ENCODE results near the gene NOP53. TPM values are rescaled to one million over a fixed set of nuclear protein-coding genes. Genes with fewer than 3 reads are reported as not detected.
A peak's percentile ranks its signal among the peaks of the same experiment; 100 is the strongest.

Gene NOP53
- total and polyA plus RNA-seq, 2 experiments from 2014 or later = 167 to 192 TPM

DNA sequence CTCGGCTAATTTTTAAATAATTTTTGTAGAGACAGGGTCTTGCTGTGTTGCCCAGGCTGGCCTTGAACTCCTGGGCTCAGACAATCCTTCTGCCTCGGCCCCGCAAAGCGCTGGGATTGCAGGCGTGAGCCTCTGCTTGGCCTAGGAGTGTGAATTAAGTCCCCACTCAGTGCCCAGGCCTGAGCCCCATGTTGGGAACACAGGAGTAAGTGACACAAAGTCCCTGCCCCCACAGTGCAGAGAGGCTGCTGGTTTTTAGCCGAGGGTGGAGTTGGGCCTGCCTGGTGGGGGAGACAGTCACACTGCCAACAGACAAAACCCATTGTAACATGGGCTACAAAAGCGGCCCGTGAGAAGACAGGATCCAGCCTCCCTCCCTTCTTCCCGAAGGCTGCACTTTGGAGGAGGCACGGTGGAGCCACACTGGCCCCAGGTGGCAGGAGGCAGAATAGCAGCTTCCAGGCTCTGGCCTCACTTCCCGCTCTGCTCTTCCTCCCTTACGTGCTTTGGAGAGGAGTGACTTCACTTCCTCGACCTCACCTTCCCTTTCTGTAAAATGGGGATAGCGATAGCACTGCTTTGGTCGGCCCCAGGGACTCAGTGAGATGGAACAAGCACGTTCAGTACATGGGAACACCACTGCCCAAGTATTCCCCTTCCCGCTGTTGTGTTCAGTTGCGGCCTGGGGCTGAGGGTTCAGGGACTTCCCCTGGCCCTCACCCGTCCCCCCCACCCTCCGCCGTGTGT, 47.3 kb upstream of the NOP53 start (continued):
- TF ChIP-seq CTCF (conservative IDR thresholded peaks at IDR 0.05; ENCODE audit: low read depth in 2 of 2) = peak; percentile 85 to 99
- no peak for TF ChIP-seq EZH2 (IDR thresholded peaks at IDR 0.05; ENCODE audit: low read depth, unreplicated experiment)
- no peak for TF ChIP-seq NANOG (IDR thresholded peaks at IDR 0.05; ENCODE audit: borderline replicate concordance)

DNA sequence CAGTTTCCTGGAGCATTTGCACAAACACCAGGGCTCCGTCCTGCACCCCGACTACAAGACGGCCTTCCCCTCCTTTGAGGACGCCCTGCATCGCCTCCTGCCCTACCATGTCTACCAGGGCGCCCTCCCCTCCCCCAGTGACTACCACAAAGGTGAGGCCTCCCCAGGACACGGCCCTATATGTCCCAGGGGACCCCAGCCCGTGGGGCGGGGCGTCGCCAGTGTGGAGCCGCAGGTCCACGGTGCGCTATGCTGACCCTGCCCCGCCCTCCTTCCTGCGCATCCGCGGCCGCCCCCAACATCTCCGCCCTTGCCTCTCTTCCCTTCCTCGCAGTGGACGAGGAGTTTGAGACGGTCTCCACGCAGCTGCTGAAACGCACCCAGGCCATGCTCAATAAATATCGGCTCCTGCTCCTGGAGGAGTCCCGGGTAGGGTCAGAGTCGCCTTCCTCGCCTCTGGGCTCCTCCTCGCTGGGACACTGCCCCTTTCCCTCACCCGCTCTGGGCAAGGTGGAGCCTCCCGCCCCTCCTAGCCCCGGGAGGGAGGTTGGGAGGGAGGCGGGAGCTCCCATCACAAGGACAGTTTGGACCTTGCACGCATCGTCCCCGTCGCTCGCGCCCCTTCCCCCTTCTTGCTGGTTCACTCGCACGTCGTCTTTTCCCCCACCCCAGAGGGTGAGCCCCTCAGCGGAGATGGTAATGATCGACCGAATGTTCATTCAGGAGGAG, 46.6 kb upstream of the NOP53 start:
- Mint-ChIP-seq H3K4me1 (peaks cover 10% of the 10 kb centered on the region), H3K36me3 (ENCODE audit: low read depth) (peaks cover 29% of the 10 kb centered on the region), H3K9me3 (no peaks in the 10 kb centered on the region), H3K4me3 (no peak overlapping the region), H3K27ac (no peak overlapping the region), H3K27me3 (ENCODE audit: insufficient read depth, low read depth, poor library complexity) (peaks cover 17% of the 10 kb centered on the region)
- Histone ChIP-seq H3K27me3 (ENCODE audit: insufficient read depth) (no peaks in the 10 kb centered on the region), H3K27ac (ENCODE audit: low read depth) (no peak overlapping the region), H3K4me3 (no peak overlapping the region), H3K4me2 (no peak overlapping the region), H2AFZ (no peak overlapping the region), H3K79me2 (replicated peaks; ENCODE audit: insufficient read depth) (no peaks in the 10 kb centered on the region), H3F3A (replicated peaks; ENCODE audit: low read depth) (peaks cover 14% of the 10 kb centered on the region; the same call in 1 of the 2 replicates), H4K20me1 (replicated peaks; ENCODE audit: insufficient read depth) (peaks cover 4% of the 10 kb centered on the region), H3K36me3 (ENCODE audit: insufficient read depth) (peaks cover 10% of the 10 kb centered on the region), H3K9me2 (ENCODE audit: insufficient read depth) (no peaks in the 10 kb centered on the region), H3K4me1 (ENCODE audit: insufficient read depth) (no peaks in the 10 kb centered on the region)
- ATAC-seq (no peak), DNase-seq (ENCODE audit: low spot score) (no peak)
- no peak for TF ChIP-seq JUNB (IDR thresholded peaks at IDR 0.05; ENCODE audit: unreplicated experiment)
- TF ChIP-seq POLR2AphosphoS5 (IDR thresholded peaks at IDR 0.05; ENCODE audit: low read depth) = no peak
- no peak for TF ChIP-seq EZH2 (IDR thresholded peaks at IDR 0.05; ENCODE audit: low read depth, unreplicated experiment)
- no peak for TF ChIP-seq EZH2phosphoT487 (IDR thresholded peaks at IDR 0.05; ENCODE audit: unreplicated experiment)
- TF ChIP-seq STAT1 (IDR thresholded peaks at IDR 0.05; ENCODE audit: unreplicated experiment) = no peak
- TF ChIP-seq, protein P1, sequence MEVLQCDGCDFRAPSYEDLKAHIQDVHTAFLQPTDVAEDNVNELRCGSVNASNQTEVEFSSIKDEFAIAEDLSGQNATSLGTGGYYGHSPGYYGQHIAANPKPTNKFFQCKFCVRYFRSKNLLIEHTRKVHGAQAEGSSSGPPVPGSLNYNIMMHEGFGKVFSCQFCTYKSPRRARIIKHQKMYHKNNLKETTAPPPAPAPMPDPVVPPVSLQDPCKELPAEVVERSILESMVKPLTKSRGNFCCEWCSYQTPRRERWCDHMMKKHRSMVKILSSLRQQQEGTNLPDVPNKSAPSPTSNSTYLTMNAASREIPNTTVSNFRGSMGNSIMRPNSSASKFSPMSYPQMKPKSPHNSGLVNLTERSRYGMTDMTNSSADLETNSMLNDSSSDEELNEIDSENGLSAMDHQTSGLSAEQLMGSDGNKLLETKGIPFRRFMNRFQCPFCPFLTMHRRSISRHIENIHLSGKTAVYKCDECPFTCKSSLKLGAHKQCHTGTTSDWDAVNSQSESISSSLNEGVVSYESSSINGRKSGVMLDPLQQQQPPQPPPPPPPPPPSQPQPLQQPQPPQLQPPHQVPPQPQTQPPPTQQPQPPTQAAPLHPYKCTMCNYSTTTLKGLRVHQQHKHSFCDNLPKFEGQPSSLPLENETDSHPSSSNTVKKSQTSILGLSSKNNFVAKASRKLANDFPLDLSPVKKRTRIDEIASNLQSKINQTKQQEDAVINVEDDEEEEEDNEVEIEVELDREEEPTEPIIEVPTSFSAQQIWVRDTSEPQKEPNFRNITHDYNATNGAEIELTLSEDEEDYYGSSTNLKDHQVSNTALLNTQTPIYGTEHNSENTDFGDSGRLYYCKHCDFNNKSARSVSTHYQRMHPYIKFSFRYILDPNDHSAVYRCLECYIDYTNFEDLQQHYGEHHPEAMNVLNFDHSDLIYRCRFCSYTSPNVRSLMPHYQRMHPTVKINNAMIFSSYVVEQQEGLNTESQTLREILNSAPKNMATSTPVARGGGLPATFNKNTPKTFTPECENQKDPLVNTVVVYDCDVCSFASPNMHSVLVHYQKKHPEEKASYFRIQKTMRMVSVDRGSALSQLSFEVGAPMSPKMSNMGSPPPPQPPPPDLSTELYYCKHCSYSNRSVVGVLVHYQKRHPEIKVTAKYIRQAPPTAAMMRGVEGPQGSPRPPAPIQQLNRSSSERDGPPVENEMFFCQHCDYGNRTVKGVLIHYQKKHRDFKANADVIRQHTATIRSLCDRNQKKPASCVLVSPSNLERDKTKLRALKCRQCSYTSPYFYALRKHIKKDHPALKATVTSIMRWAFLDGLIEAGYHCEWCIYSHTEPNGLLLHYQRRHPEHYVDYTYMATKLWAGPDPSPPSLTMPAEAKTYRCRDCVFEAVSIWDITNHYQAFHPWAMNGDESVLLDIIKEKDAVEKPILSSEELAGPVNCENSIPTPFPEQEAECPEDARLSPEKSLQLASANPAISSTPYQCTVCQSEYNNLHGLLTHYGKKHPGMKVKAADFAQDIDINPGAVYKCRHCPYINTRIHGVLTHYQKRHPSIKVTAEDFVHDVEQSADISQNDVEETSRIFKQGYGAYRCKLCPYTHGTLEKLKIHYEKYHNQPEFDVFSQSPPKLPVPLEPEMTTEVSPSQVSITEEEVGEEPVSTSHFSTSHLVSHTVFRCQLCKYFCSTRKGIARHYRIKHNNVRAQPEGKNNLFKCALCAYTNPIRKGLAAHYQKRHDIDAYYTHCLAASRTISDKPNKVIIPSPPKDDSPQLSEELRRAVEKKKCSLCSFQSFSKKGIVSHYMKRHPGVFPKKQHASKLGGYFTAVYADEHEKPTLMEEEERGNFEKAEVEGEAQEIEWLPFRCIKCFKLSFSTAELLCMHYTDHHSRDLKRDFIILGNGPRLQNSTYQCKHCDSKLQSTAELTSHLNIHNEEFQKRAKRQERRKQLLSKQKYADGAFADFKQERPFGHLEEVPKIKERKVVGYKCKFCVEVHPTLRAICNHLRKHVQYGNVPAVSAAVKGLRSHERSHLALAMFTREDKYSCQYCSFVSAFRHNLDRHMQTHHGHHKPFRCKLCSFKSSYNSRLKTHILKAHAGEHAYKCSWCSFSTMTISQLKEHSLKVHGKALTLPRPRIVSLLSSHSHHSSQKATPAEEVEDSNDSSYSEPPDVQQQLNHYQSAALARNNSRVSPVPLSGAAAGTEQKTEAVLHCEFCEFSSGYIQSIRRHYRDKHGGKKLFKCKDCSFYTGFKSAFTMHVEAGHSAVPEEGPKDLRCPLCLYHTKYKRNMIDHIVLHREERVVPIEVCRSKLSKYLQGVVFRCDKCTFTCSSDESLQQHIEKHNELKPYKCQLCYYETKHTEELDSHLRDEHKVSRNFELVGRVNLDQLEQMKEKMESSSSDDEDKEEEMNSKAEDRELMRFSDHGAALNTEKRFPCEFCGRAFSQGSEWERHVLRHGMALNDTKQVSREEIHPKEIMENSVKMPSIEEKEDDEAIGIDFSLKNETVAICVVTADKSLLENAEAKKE (CRISPR knock-in tag; IDR thresholded peaks at IDR 0.05) = no peak
- TF ChIP-seq ZNF331 (CRISPR knock-in tag; IDR thresholded peaks at IDR 0.05; ENCODE audit: low read depth) = no peak
- TF ChIP-seq, protein P2, sequence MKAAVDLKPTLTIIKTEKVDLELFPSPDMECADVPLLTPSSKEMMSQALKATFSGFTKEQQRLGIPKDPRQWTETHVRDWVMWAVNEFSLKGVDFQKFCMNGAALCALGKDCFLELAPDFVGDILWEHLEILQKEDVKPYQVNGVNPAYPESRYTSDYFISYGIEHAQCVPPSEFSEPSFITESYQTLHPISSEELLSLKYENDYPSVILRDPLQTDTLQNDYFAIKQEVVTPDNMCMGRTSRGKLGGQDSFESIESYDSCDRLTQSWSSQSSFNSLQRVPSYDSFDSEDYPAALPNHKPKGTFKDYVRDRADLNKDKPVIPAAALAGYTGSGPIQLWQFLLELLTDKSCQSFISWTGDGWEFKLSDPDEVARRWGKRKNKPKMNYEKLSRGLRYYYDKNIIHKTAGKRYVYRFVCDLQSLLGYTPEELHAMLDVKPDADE (IDR thresholded peaks at IDR 0.05) = no peak
- TF ChIP-seq CTCF (conservative IDR thresholded peaks at IDR 0.05; ENCODE audit: low read depth in 2 of 2) = no peak
